HepG2 (cell line): ENCODE results near the gene UBE2C. TPM values are rescaled to one million over a fixed set of nuclear protein-coding genes. Genes with fewer than 3 reads are reported as not detected.

ENCODE experiments used
- ATF1 ChIP-seq: IDR thresholded peaks from 2 replicates; pipeline ENCODE4 v1.6.1; 2016; ENCODE audit warnings: mild to moderate bottlenecking, control low read depth
- ATF7 ChIP-seq, 2 experiments: fragments of 450-650 bp in 1 of 2; sonication (generic) in 1 of 2; formaldehyde crosslinking in 1 of 2; IDR thresholded peaks; 2 replicates each; pipeline versions ENCODE4 v1.4.0 to v1.6.1; 2016 to 2020; ENCODE audit warnings: antibody characterized with exemption in 1 of 2, mild to moderate bottlenecking in 1 of 2, missing genetic modification reagents in 1 of 2
- BHLHE40 ChIP-seq: IDR thresholded peaks from 2 replicates; pipeline ENCODE4 v1.6.1; 2011; ENCODE audit warnings: low read length, improper control_type of control experiment
- HBP1 ChIP-seq: IDR thresholded peaks from 2 replicates; pipeline ENCODE4 v1.6.1; 2016; ENCODE audit warnings: low read depth, control low read depth
- HNF1B ChIP-seq: sonication (generic); formaldehyde crosslinking; IDR thresholded peaks from 2 replicates; pipeline ENCODE4 v1.5.1; 2020; ENCODE audit warnings: mild to moderate bottlenecking, moderate library complexity, missing genetic modification reagents
- NFE2L2 ChIP-seq: fragments of 150-350 bp; IDR thresholded peaks from 2 replicates; pipeline ENCODE4 v1.6.1; 2014; ENCODE audit warnings: low read length
- NFYB ChIP-seq: sonication (generic); formaldehyde crosslinking; IDR thresholded peaks from 2 replicates; pipeline ENCODE4 v1.4.0; 2020; ENCODE audit warnings: missing genetic modification reagents
- PAX8 ChIP-seq: sonication (generic); formaldehyde crosslinking; IDR thresholded peaks from 2 replicates; pipeline ENCODE4 v1.8.0; 2022; ENCODE audit warnings: mild to moderate bottlenecking, missing genetic modification reagents, borderline replicate concordance
- RFXANK ChIP-seq: IDR thresholded peaks from 2 replicates; pipeline ENCODE4 v1.6.1; 2016
- SIN3A ChIP-seq: IDR thresholded peaks from 2 replicates; pipeline ENCODE4 v1.6.1; 2011; ENCODE audit warnings: low read depth, mild to moderate bottlenecking, control low read depth, low read length, borderline replicate concordance
- TBX3 ChIP-seq: fragments of 450-650 bp; IDR thresholded peaks from 2 replicates; pipeline ENCODE4 v1.6.1; 2017; ENCODE audit warnings: antibody characterized with exemption, mild to moderate bottlenecking, inconsistent platforms, borderline replicate concordance
- ZNF333 ChIP-seq: sonication (generic); formaldehyde crosslinking; IDR thresholded peaks from 2 replicates; pipeline ENCODE4 v1.4.0; 2020; ENCODE audit warnings: mild to moderate bottlenecking, missing genetic modification reagents, borderline replicate concordance
- ZNF616 ChIP-seq: sonication (generic); formaldehyde crosslinking; IDR thresholded peaks from 2 replicates; pipeline ENCODE4 v1.5.0; 2020; ENCODE audit warnings: low read depth, mild to moderate bottlenecking, missing genetic modification reagents
- ZNF644 ChIP-seq: IDR thresholded peaks from 2 replicates; pipeline ENCODE4 v1.6.1; 2016; ENCODE audit warnings: low read depth
- ZNF670 ChIP-seq: sonication (generic); formaldehyde crosslinking; IDR thresholded peaks from 2 replicates; pipeline ENCODE4 v1.8.0; 2022; ENCODE audit warnings: mild to moderate bottlenecking, missing genetic modification reagents, borderline replicate concordance
- polyA plus RNA-seq, 8 experiments: library from polyadenylated mRNA; depleted of rRNA in 3 of 8; stranded (reverse) in 7 of 8; unstranded in 1 of 8; fragments of >200 nt; fragmentation: Illumina TruSeq in 4 of 8; extraction: Trizol in 4 of 8; gene quantifications; 2 replicates each; pipeline versions ENCODE4 v1.2.1 to v1.2.3, GENCODE V29; 2011 to 2016; ENCODE audit warnings: low read depth in 4 of 8, missing spikeins in 1 of 8, mixed read lengths in 1 of 8; ENCODE audit not compliant: insufficient read depth in 1 of 8
- total RNA-seq, 5 experiments: library from RNA; depleted of rRNA; stranded (reverse); fragments of >200 nt; fragmentation: Illumina TruSeq; extraction: Trizol; gene quantifications; 2 replicates each; pipeline ENCODE4 v1.2.3, GENCODE V29; 2016; ENCODE audit warnings: low read depth in 1 of 5
- TF ChIP-seq, protein P1 (sequence below): sonication (generic); formaldehyde crosslinking; IDR thresholded peaks from 2 replicates; pipeline ENCODE4 v1.5.1; 2020; ENCODE audit warnings: mild to moderate bottlenecking, missing genetic modification reagents, moderate library complexity
- TF ChIP-seq, protein P2 (sequence below): sonication (generic); formaldehyde crosslinking; IDR thresholded peaks from 2 replicates; pipeline ENCODE4 v1.8.1; 2022; ENCODE audit warnings: low read depth, mild to moderate bottlenecking, missing genetic modification reagents

Gene UBE2C
- total and polyA plus RNA-seq, 2 of the 13 experiments (the other 11 are each of a cell fraction or from before 2014, with no cell fraction given) = 100 to 123 TPM

DNA sequence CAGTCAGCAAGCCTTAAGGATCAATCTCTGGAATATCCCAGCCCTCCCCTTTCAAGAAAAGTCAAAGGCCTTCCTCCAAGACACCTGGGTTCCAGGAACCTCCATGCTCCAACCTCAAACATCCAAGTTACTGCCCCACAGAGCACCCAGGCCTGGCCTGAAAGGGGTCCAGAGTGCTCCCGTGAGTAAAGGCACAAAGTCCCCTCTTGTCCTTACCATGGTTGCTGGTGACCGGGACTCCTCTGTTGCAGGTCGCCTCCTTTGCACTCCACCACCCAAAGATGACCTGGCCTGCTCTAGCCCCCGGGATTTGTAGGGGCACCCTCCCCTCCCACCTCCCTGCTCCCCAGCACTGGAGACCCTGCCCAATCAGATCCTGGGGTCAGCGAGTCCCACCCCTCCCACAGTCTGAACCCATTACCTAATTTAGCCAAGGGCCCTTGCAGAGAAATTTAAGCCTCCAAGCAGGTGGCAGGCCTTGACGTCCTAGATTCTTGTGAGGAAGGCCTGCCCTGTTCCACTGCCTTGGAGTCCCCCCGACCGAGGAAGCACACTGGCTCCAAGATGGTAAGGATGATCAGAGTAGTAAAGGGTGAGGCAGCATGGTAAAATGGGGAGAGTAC is 14.7 kb downstream of the UBE2C start, which contains the start of gene TNNC2 (continued):
- TF ChIP-seq PAX8 (CRISPR knock-in tag) (no peak; the same call in 1 of the 2 replicates), RFXANK (no peak), ZNF616 (CRISPR knock-in tag) (no peak), BHLHE40 (peak; percentile 69), ZNF670 (CRISPR knock-in tag) (no peak), ZNF644 (0 out of 2 replicates have a peak, but pooled peaks have one; percentile 32), ATF1 (no peak), ZNF333 (CRISPR knock-in tag) (0 out of 2 replicates have a peak, but pooled peaks have one; percentile 34), NFE2L2 (no peak), HNF1B (0 out of 2 replicates have a peak, but pooled peaks have one; percentile 40), ATF7 (IDR thresholded peaks at IDR 0.05) (no peak), ATF7 (CRISPR knock-in tag; IDR thresholded peaks at IDR 0.05) (0 out of 2 replicates have a peak, but pooled peaks have one; percentile 38), HBP1 (CRISPR knock-in tag) (no peak), TBX3 (no peak), NFYB (CRISPR knock-in tag) (peak; percentile 12; the same call in 1 of the 2 replicates), SIN3A (no peak)
- TF ChIP-seq, protein P1, sequence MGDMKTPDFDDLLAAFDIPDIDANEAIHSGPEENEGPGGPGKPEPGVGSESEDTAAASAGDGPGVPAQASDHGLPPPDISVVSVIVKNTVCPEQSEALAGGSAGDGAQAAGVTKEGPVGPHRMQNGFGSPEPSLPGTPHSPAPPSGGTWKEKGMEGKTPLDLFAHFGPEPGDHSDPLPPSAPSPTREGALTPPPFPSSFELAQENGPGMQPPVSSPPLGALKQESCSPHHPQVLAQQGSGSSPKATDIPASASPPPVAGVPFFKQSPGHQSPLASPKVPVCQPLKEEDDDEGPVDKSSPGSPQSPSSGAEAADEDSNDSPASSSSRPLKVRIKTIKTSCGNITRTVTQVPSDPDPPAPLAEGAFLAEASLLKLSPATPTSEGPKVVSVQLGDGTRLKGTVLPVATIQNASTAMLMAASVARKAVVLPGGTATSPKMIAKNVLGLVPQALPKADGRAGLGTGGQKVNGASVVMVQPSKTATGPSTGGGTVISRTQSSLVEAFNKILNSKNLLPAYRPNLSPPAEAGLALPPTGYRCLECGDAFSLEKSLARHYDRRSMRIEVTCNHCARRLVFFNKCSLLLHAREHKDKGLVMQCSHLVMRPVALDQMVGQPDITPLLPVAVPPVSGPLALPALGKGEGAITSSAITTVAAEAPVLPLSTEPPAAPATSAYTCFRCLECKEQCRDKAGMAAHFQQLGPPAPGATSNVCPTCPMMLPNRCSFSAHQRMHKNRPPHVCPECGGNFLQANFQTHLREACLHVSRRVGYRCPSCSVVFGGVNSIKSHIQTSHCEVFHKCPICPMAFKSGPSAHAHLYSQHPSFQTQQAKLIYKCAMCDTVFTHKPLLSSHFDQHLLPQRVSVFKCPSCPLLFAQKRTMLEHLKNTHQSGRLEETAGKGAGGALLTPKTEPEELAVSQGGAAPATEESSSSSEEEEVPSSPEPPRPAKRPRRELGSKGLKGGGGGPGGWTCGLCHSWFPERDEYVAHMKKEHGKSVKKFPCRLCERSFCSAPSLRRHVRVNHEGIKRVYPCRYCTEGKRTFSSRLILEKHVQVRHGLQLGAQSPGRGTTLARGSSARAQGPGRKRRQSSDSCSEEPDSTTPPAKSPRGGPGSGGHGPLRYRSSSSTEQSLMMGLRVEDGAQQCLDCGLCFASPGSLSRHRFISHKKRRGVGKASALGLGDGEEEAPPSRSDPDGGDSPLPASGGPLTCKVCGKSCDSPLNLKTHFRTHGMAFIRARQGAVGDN (CRISPR knock-in tag) = peak; percentile 71
- TF ChIP-seq, protein P2, sequence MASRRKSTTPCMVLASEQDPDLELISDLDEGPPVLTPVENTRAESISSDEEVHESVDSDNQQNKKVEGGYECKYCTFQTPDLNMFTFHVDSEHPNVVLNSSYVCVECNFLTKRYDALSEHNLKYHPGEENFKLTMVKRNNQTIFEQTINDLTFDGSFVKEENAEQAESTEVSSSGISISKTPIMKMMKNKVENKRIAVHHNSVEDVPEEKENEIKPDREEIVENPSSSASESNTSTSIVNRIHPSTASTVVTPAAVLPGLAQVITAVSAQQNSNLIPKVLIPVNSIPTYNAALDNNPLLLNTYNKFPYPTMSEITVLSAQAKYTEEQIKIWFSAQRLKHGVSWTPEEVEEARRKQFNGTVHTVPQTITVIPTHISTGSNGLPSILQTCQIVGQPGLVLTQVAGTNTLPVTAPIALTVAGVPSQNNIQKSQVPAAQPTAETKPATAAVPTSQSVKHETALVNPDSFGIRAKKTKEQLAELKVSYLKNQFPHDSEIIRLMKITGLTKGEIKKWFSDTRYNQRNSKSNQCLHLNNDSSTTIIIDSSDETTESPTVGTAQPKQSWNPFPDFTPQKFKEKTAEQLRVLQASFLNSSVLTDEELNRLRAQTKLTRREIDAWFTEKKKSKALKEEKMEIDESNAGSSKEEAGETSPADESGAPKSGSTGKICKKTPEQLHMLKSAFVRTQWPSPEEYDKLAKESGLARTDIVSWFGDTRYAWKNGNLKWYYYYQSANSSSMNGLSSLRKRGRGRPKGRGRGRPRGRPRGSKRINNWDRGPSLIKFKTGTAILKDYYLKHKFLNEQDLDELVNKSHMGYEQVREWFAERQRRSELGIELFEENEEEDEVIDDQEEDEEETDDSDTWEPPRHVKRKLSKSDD (CRISPR knock-in tag) = 0 out of 2 replicates have a peak, but pooled peaks have one; percentile 51
